KMS-11 (cell line): ENCODE measurements around the gene EFCC1.

ENCODE experiments used
- H2AFZ ChIP-seq: fragments of 200-600 bp; sonication (generic); 2 replicates; pipeline ENCODE4 v1.6.1; 2016; ENCODE audit warnings: antibody characterized with exemption, mixed run types, low read depth
- H3K27ac ChIP-seq: fragments of 200-600 bp; sonication (generic); 2 replicates; pipeline ENCODE4 v1.6.1; 2016; ENCODE audit warnings: mild to moderate bottlenecking, mixed run types
- H3K27me3 ChIP-seq: fragments of 200-600 bp; sonication (generic); 2 replicates; pipeline ENCODE4 v1.6.1; 2017; ENCODE audit warnings: mild to moderate bottlenecking, low read depth, mixed run types, moderate library complexity; ENCODE audit not compliant: insufficient read depth
- H3K36me3 ChIP-seq: fragments of 200-600 bp; sonication (generic); 2 replicates; pipeline ENCODE4 v1.6.1; 2017; ENCODE audit warnings: mild to moderate bottlenecking, mixed run types; ENCODE audit not compliant: insufficient read depth
- H3K4me1 ChIP-seq: fragments of 200-600 bp; sonication (generic); 2 replicates; pipeline ENCODE4 v1.6.1; 2016; ENCODE audit warnings: mild to moderate bottlenecking, low read depth, mixed run types; ENCODE audit not compliant: poor library complexity, severe bottlenecking
- H3K4me2 ChIP-seq: fragments of 200-600 bp; sonication (generic); 2 replicates; pipeline ENCODE4 v1.7.0; 2016; ENCODE audit warnings: mild to moderate bottlenecking, mixed run types
- H3K4me3 ChIP-seq: fragments of 200-600 bp; sonication (generic); IDR thresholded peaks from 2 replicates; pipeline ENCODE4 v1.6.1; 2017; ENCODE audit warnings: low read depth, low read length, mixed read lengths; ENCODE audit not compliant: insufficient read depth
- H3K79me2 ChIP-seq: fragments of 200-600 bp; sonication (generic); 2 replicates; pipeline ENCODE4 v1.6.1; 2016; ENCODE audit warnings: low read depth, mixed run types; ENCODE audit not compliant: insufficient read depth
- H3K9ac ChIP-seq: fragments of 200-600 bp; sonication (generic); 2 replicates; pipeline ENCODE4 v1.6.1; 2016; ENCODE audit warnings: mild to moderate bottlenecking, mixed run types
- H4K20me1 ChIP-seq: fragments of 200-600 bp; sonication (generic); 2 replicates; pipeline ENCODE4 v1.6.1; 2016; ENCODE audit warnings: mild to moderate bottlenecking, mixed run types; ENCODE audit not compliant: insufficient read depth
- CTCF ChIP-seq: fragments of 200-600 bp; sonication (generic); conservative IDR thresholded peaks from 2 replicates; pipeline ENCODE4 v1.6.1; 2017; ENCODE audit warnings: low read depth, mild to moderate bottlenecking, antibody characterized with exemption, low read length, moderate library complexity, mixed read lengths

Gene EFCC1

GRCh38 chr3:129016720-129017483 is 15.8 kb downstream of the EFCC1 start:
- H3K4me1 ChIP-seq, result no peaks in the 10 kb centered on the region
- TF ChIP-seq CTCF, result no peak
- H3K27me3 ChIP-seq, result no peaks in the 10 kb centered on the region
- H3K4me2 ChIP-seq, result no peak overlapping the region
- no peaks in the 10 kb centered on the region for H3K79me2 ChIP-seq
- H3K4me3 ChIP-seq, result no peak overlapping the region
- no peak overlapping the region for H2AFZ ChIP-seq
- no peak overlapping the region for H3K27ac ChIP-seq
- no peaks in the 10 kb centered on the region for H4K20me1 ChIP-seq
- H3K36me3 ChIP-seq, result no peaks in the 10 kb centered on the region
- H3K9ac ChIP-seq, result no peak overlapping the region

GRCh38 chr3:129017484-129017899 is 16.4 kb downstream of the EFCC1 start:
- H3K9ac ChIP-seq, result no peak overlapping the region
- no peak for TF ChIP-seq CTCF
- H3K36me3 ChIP-seq, result no peaks in the 10 kb centered on the region
- H3K4me2 ChIP-seq, result no peak overlapping the region
- no peak overlapping the region for H3K4me3 ChIP-seq
- no peaks in the 10 kb centered on the region for H3K4me1 ChIP-seq
- no peak overlapping the region for H3K27ac ChIP-seq
- H2AFZ ChIP-seq, result no peak overlapping the region
- H4K20me1 ChIP-seq, result no peaks in the 10 kb centered on the region
- no peaks in the 10 kb centered on the region for H3K27me3 ChIP-seq
- H3K79me2 ChIP-seq, result no peaks in the 10 kb centered on the region

- no peaks in the 10 kb centered on the region for H3K36me3 ChIP-seq
- TF ChIP-seq CTCF, result no peak
Measured at GRCh38 chr3:129018271-129018670, 17.2 kb downstream of the EFCC1 start.

GRCh38 chr3:129018751-129019150 is 17.6 kb downstream of the EFCC1 start:
- no peaks in the 10 kb centered on the region for H3K36me3 ChIP-seq
- no peak overlapping the region for H3K27ac ChIP-seq
- no peaks in the 10 kb centered on the region for H3K27me3 ChIP-seq
- no peak overlapping the region for H3K9ac ChIP-seq
- no peak for TF ChIP-seq CTCF
- H3K4me2 ChIP-seq, result no peak overlapping the region
- H2AFZ ChIP-seq, result no peak overlapping the region
- no peaks in the 10 kb centered on the region for H3K4me1 ChIP-seq
- no peaks in the 10 kb centered on the region for H3K79me2 ChIP-seq
- no peaks in the 10 kb centered on the region for H4K20me1 ChIP-seq
- H3K4me3 ChIP-seq, result no peak overlapping the region

More at GRCh38 chr3:129018271-129018670, 17.2 kb downstream of the EFCC1 start:
- no peak overlapping the region for H3K9ac ChIP-seq
- no peak overlapping the region for H3K4me2 ChIP-seq
- H2AFZ ChIP-seq, result no peak overlapping the region
- no peaks in the 10 kb centered on the region for H3K4me1 ChIP-seq
- H4K20me1 ChIP-seq, result no peaks in the 10 kb centered on the region
- no peaks in the 10 kb centered on the region for H3K27me3 ChIP-seq
- H3K79me2 ChIP-seq, result no peaks in the 10 kb centered on the region
- H3K4me3 ChIP-seq, result no peak overlapping the region
- no peak overlapping the region for H3K27ac ChIP-seq
